ENCODE data around the gene SSMEM1.

Gene SSMEM1

GRCh38 chr7:130254555-130254954, 46.9 kb downstream of the SSMEM1 start:
- DNase-seq, result no peak

- no peak for DNase-seq
These were observed 49.0 kb downstream of the SSMEM1 start for GRCh38 chr7:130256704-130257103.

GRCh38 chr7:130258494-130259078, 50.9 kb downstream of the SSMEM1 start:
- DNase-seq, result no peak

- no peak for DNase-seq
These were observed 54.8 kb downstream of the SSMEM1 start for GRCh38 chr7:130262448-130262847.

GRCh38 chr7:130263130-130263529, 55.5 kb downstream of the SSMEM1 start:
- DNase-seq, result no peak
